ENCODE results near the gene TADA1. TPM values are rescaled to one million over a fixed set of nuclear protein-coding genes. Genes with fewer than 3 reads are reported as not detected.

The TADA1 gene, protein sequence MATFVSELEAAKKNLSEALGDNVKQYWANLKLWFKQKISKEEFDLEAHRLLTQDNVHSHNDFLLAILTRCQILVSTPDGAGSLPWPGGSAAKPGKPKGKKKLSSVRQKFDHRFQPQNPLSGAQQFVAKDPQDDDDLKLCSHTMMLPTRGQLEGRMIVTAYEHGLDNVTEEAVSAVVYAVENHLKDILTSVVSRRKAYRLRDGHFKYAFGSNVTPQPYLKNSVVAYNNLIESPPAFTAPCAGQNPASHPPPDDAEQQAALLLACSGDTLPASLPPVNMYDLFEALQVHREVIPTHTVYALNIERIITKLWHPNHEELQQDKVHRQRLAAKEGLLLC
- 10 to 100 TPM; 12.9 to 13.6 TPM for total RNA-seq

DNA sequence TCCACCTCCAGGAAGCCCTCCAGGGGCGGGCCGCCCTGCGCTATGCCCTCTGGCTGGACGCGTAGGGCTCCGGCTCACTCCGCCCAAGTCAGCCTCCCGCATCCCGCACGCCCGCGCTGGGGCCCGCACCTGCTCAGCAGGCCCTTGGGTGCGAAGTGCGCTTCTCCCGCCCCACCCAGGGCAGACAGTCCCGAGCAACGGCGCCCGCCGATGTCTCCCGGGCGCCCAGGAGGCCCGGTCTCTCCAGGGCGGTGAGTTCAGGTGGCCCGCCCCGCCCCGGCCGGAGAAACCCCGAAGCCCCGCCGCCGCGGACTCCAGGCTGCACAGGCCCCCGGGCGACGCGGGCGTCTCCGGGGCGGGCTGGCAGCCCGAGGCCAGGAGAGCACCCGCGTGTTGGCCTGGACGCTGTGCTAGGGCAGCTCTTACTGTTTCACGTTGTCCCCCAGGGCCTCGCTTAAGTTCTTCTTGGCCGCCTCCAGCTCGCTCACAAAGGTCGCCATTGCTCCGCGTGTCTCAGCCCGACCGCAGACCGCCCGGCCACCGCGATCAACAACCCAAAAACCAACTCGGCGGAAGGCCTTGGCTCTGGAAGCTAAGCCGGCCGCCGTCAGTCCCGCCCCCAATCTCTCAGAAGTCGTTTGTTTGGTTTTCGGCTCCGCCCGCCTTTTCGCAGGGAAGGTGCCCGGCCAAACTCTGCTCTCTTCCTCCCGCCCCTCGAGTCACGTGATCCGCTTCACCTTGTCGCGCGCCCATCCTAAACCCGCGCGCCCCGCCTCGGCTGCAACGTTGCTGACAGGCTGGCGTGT, at the start of gene TADA1:
TSS of gene TADA1 (minus strand) at position 531 of the 806 bp plus-strand sequence. CDS start at position 500, 31 bp downstream.
- peaks cover 19% of the 10 kb centered on the region for H3K36me3 Mint-ChIP-seq (ENCODE audit: low read depth)
- peak within 1 kb of the TSS; percentile 98 for H3K4me3 Mint-ChIP-seq
- DNase-seq (peak; percentile 99), ATAC-seq (peak; percentile 92)
- POLR2A ChIA-PET, result interaction anchor here (0.6 to 1.7 kb wide), 9 partner anchors 9 to 545 kb away, joined by 3 to 14 read pairs (median 4); partner anchors contain the start of gene POGK
- H3K4me1 Mint-ChIP-seq (ENCODE audit: low read depth), result peaks cover 46% of the 10 kb centered on the region
- H3K27me3 Mint-ChIP-seq (ENCODE audit: low read depth), result peaks cover 4% of the 10 kb centered on the region
- no peaks in the 10 kb centered on the region for H3K9me3 Mint-ChIP-seq (ENCODE audit: insufficient read depth)
- H3K27ac Mint-ChIP-seq, result peak within 1 kb of the TSS; percentile 99
- CTCF ChIA-PET, result interaction anchor here (1.0 to 5.4 kb wide), 10 partner anchors 9 to 397 kb away, joined by 3 to 50 read pairs (median 6); partner anchors contain the start of gene POU2F1

DNA sequence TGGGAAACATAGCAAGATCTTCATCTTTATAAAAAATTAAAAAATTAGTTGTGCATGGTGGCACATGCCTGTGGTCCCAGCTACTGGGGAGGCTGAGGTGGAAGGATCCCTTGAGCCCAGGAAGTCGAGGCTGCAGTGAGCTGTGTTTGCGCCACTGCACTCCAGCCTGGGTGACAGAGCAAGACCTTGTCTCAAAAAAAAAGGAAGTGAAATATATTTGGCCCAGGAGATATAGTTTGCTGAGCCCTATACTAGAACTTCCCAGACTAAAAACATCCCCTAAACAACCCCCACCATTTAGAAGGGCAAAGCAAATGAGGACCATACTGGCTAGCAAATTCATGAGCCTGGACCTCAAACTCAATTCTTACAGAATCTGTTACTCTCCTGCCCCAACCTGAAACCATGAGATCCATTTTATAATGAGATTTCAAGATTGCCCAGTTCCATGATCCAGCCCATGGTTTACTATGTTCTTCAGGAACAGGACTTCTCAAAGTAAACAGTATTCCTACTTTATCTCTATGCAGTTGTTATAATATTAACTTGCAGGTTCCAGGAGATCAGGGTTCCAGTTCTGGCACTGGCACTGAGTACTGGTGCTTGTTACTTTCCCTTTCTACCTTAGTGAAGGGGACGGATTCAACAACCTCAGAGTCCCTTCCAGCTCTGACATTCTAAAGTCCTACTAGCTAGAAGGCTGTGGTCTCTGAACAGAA, 48.9 kb upstream of the TADA1 start:
- H3K4me3 Mint-ChIP-seq, result no peak overlapping the region
- POLR2A ChIA-PET, result no interaction called here
- peaks cover 6% of the 10 kb centered on the region for H3K36me3 Mint-ChIP-seq (ENCODE audit: low read depth)
- H3K9me3 Mint-ChIP-seq (ENCODE audit: insufficient read depth), result no peaks in the 10 kb centered on the region
- H3K4me1 Mint-ChIP-seq (ENCODE audit: low read depth), result peaks cover 1% of the 10 kb centered on the region
- CTCF ChIA-PET, result interaction anchor here (1.5 to 5.0 kb wide), 2 partner anchors 15 to 133 kb away, joined by 6 to 25 read pairs; no protein-coding TSS in a partner anchor
- DNase-seq, result no peak
- ATAC-seq, result no peak
- no peak overlapping the region for H3K27ac Mint-ChIP-seq
- H3K27me3 Mint-ChIP-seq (ENCODE audit: low read depth), result peaks cover 25% of the 10 kb centered on the region

DNA sequence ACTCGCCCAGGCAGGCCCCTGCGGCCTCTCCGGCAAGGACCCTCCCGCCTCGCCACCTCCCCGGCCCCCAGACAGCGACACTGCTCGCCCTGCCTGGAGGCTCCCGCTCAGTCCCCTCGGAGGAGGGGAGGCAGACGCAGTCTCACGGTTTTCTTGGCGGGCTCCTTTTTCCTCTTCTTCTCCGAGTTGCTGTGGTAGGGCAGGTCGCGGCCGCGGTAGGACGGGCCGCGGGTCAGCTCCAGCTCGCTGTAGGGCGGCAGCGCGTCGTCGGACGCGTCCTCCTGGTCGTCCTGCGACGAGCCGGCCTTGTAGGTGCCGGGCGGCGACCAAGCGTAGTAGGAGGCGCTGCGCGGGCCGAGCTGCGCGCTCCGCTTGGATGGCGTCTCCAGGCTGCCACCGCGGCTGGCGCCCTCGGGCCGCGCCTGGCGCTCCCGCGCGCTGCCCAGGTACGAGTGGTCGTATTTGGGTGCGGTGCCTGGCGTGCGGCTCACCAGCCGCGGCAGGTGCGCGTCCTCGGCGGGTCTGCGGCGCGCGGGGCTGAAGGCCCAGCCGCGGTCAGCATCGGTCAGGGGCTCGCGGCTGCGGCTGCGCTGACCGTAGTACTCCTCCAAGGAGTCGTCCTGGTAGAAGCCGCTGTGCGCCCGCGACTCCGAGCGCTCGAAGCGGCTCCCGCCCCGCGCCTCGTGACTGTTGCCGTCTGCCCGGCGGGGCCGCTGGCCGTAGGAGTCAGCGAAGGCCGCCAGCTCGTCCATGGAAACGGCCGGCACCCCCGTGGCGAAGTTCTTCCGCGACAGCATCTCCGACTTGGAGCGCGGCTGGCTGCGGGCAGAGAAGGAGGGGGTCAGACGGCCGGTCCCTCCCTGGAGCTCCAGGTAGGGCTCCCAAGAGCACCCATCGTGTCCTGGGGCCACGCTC, 44.8 kb upstream of the TADA1 start:
- POLR2A ChIA-PET, result no interaction called here
- Mint-ChIP-seq H3K36me3 (ENCODE audit: low read depth) (peaks cover 8% of the 10 kb centered on the region), H3K4me1 (ENCODE audit: low read depth) (peaks cover 1% of the 10 kb centered on the region), H3K27me3 (ENCODE audit: low read depth) (peaks cover 37% of the 10 kb centered on the region), H3K9me3 (ENCODE audit: insufficient read depth) (no peaks in the 10 kb centered on the region), H3K4me3 (no peak overlapping the region), H3K27ac (no peak overlapping the region)
- CTCF ChIA-PET, result interaction anchor here (1.5 to 20.5 kb wide), 2 partner anchors 10 to 139 kb away, joined by 4 to 838 read pairs; no protein-coding TSS in a partner anchor
- DNase-seq (no peak), ATAC-seq (peak; percentile 64)

DNA sequence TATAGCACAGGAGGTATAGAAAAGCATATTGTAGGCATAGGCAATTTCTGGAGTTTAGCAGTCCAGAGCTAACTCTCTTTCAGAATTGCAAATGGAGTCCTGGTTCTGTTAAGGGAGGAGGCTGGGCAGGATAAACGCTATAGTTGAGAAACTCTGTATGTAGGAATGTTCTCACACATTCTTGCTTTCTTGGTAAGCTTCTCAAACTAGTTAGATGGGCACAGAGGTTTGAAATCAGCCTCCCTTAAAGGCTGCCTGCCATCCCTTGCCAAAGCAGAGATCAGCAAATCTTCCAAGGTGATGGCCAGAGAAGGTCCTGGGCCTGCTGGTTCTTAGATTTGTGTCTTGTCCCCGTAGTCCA, 42.9 kb upstream of the TADA1 start:
- POLR2A ChIA-PET, result no interaction called here
- no peaks in the 10 kb centered on the region for H3K9me3 Mint-ChIP-seq (ENCODE audit: insufficient read depth)

DNA sequence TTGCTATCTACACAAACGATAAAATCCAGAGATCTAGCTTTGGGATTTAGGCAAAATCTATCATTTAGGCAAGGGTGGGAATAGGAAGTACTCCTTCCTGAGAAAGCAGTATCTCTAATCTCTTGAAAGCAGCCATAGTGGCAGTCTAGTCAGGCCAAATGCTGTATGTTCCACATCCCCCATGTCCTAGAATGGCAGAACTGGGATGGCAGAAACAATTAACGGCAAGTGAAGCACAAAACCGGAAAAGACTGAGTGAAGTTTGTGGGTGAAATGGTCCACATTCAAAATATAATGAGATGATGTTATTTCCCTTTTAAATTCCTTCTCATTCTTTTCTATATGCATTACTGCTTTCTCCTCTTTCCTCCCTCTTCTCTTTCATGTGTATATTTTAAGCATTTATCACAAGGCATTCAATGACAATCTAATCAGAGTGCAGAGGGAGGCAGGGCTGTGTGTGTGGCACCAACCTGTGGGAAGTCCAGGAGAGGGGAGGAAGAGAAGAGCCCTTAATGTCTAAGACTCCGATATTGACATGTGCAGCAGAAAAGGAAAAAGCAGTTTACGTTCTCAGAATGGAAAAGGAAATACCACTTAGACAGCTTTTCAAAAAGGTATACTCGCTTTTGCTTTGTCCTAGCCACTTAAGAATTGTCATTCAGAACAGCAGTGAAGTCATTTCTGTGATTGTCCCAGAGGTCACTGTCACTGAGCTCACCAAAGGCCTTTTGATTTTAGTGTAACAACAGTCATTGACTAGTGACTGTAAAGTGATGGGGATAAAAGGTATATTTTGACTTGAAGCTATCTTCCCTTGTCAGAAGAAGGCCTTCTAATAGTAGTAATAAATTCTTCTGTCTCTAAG, 42.3 kb upstream of the TADA1 start:
- Mint-ChIP-seq H3K27me3 (ENCODE audit: low read depth) (peaks cover 39% of the 10 kb centered on the region), H3K27ac (no peak overlapping the region), H3K4me1 (ENCODE audit: low read depth) (peaks cover 1% of the 10 kb centered on the region), H3K9me3 (ENCODE audit: insufficient read depth) (no peaks in the 10 kb centered on the region), H3K36me3 (ENCODE audit: low read depth) (peaks cover 8% of the 10 kb centered on the region), H3K4me3 (no peak overlapping the region)
- ChIA-PET POLR2A (no interaction called here), CTCF (interaction anchor here (1.1 to 20.5 kb wide), 3 partner anchors 8 to 142 kb away, joined by 3 to 838 read pairs (median 10); no protein-coding TSS in a partner anchor)
- ATAC-seq (no peak), DNase-seq (no peak)

More for the DNA sequence above, 42.9 kb upstream of the TADA1 start:
- no peak for DNase-seq
- H3K4me3 Mint-ChIP-seq, result no peak overlapping the region
- CTCF ChIA-PET, result interaction anchor here (1.1 to 20.5 kb wide), 3 partner anchors 9 to 141 kb away, joined by 3 to 838 read pairs (median 10); no protein-coding TSS in a partner anchor
- H3K27ac Mint-ChIP-seq, result no peak overlapping the region
- no peak for ATAC-seq
- H3K4me1 Mint-ChIP-seq (ENCODE audit: low read depth), result peaks cover 1% of the 10 kb centered on the region
- H3K36me3 Mint-ChIP-seq (ENCODE audit: low read depth), result peaks cover 8% of the 10 kb centered on the region
- H3K27me3 Mint-ChIP-seq (ENCODE audit: low read depth), result peaks cover 39% of the 10 kb centered on the region

DNA sequence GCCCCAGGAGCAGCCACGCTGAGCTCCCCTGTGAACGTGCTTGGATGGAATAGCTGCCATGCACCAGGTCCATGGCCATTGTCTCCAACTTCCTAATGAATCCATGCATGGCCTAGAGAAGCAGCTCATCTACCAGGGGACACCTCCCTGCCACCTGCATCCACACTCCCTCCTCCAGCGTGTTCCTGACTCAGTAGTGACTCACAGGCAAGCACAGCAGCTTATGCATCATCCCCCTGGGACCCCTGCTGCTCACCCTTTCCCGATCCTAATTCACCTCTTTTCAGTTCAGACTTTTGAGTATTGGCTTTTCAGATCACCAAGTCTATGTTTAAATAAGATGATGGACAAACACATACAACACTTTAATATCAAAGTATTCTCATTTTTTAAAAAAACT, 39.9 kb upstream of the TADA1 start:
- H3K27ac Mint-ChIP-seq, result no peak overlapping the region
- ATAC-seq (no peak), DNase-seq (no peak)
- H3K9me3 Mint-ChIP-seq (ENCODE audit: insufficient read depth), result no peaks in the 10 kb centered on the region
- peaks cover 31% of the 10 kb centered on the region for H3K27me3 Mint-ChIP-seq (ENCODE audit: low read depth)
- ChIA-PET CTCF (interaction anchor here (1.1 to 20.5 kb wide), 2 partner anchors 11 to 144 kb away, joined by 4 to 838 read pairs; no protein-coding TSS in a partner anchor), POLR2A (interaction anchor here (0.8 kb wide), 1 partner anchor 135 kb away, joined by 3 read pairs; no protein-coding TSS in a partner anchor)
- no peak overlapping the region for H3K4me3 Mint-ChIP-seq
- peaks cover 5% of the 10 kb centered on the region for H3K4me1 Mint-ChIP-seq (ENCODE audit: low read depth)
- peaks cover 7% of the 10 kb centered on the region for H3K36me3 Mint-ChIP-seq (ENCODE audit: low read depth)

DNA sequence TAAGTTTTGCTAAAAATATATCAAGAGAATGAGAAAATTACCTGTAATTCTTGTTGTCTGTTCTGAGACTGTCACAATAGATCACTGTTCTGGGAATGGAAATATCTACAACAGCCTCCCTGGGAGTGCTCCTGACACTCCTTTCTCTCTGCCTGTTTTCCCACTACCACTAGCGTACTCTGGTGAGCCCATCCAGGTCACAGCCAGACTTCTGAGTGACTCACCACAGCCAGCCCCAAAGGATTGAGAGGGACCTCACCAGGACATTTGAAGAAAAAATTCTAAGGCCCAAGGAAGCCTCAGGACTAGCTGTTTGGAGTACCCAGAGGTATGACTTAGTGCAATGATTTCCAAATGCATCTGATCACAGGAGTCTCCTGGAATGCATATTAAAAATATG, 39.0 kb upstream of the TADA1 start:
- Mint-ChIP-seq H3K4me3 (no peak overlapping the region), H3K4me1 (ENCODE audit: low read depth) (peaks cover 10% of the 10 kb centered on the region), H3K27ac (no peak overlapping the region), H3K9me3 (ENCODE audit: insufficient read depth) (no peaks in the 10 kb centered on the region), H3K36me3 (ENCODE audit: low read depth) (peaks cover 7% of the 10 kb centered on the region), H3K27me3 (ENCODE audit: low read depth) (peaks cover 25% of the 10 kb centered on the region)
- POLR2A ChIA-PET, result interaction anchor here (0.8 kb wide), 1 partner anchor 135 kb away, joined by 3 read pairs; no protein-coding TSS in a partner anchor
- no peak for ATAC-seq
- no peak for DNase-seq
- CTCF ChIA-PET, result interaction anchor here (20.5 kb wide), 1 partner anchor 145 kb away, joined by 838 read pairs; no protein-coding TSS in a partner anchor

DNA sequence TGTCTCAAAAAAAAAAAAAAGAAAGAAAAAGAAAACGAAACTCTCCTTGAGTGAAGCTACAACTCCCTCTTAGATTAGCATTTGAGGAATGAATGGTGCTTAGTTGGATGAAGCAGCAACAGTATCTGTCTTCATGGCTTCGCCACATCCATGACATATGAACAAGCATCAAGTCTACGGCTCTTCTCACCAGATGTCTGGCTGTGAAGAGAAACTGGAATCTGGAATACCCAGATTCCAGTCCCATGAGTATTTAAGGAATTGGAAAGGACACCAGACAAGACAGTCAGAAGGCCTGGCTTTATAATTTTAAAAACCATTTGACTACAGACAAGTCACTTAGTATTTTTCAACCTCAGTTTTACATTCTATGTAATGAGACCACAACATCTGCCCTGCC, 38.0 kb upstream of the TADA1 start:
- ChIA-PET POLR2A (no interaction called here), CTCF (interaction anchor here (0.8 to 20.5 kb wide), 2 partner anchors 136 to 146 kb away, joined by 3 to 838 read pairs; no protein-coding TSS in a partner anchor)
- Mint-ChIP-seq H3K27me3 (ENCODE audit: low read depth) (peaks cover 20% of the 10 kb centered on the region), H3K27ac (no peak overlapping the region), H3K36me3 (ENCODE audit: low read depth) (peaks cover 3% of the 10 kb centered on the region), H3K4me3 (no peak overlapping the region), H3K9me3 (ENCODE audit: insufficient read depth) (no peaks in the 10 kb centered on the region), H3K4me1 (ENCODE audit: low read depth) (peaks cover 11% of the 10 kb centered on the region)
- ATAC-seq (no peak), DNase-seq (no peak)

DNA sequence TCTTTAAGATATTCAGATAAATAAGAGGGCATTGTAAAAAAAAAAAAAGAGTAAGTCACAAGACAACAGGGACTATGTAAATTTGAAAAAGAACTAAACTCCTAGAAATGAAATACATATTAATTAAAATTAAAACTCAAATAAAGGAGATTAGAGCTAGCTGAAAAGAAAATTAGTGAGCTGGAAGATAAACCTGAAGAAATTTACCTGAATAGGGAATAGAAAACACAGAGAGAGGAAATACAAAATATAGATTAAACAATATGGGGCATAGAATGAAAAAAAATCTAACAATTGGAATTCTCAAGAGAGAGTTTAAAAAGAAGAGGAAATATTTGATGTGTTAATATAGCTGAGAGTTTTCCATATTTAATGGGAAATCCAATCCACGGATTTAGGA, 35.6 kb upstream of the TADA1 start:
- no peak overlapping the region for H3K27ac Mint-ChIP-seq
- CTCF ChIA-PET, result interaction anchor here (7.1 to 20.5 kb wide), 2 partner anchors 28 to 149 kb away, joined by 73 to 838 read pairs; no protein-coding TSS in a partner anchor
- H3K4me3 Mint-ChIP-seq, result no peak overlapping the region
- no peak for ATAC-seq
- peaks cover 17% of the 10 kb centered on the region for H3K27me3 Mint-ChIP-seq (ENCODE audit: low read depth)
- H3K9me3 Mint-ChIP-seq (ENCODE audit: insufficient read depth), result no peaks in the 10 kb centered on the region
- POLR2A ChIA-PET, result interaction anchor here (0.6 kb wide), 1 partner anchor 36 kb away, joined by 3 read pairs; the partner anchor contains the start of gene TADA1
- H3K36me3 Mint-ChIP-seq (ENCODE audit: low read depth), result peaks cover 5% of the 10 kb centered on the region
- H3K4me1 Mint-ChIP-seq (ENCODE audit: low read depth), result peaks cover 29% of the 10 kb centered on the region
- DNase-seq, result no peak
